WI38 (cell line): ENCODE measurements around the gene PTPRR.

Experiments
- H3K4me3 ChIP-seq: 2 replicates; pipeline ENCODE4 v1.5.1; 2011; ENCODE audit warnings: low read depth, mild to moderate bottlenecking, control low read depth, low read length
- TF ChIP-seq, protein P1 (sequence below): IDR thresholded peaks from 2 replicates; pipeline ENCODE4 v1.5.1; 2012; ENCODE audit warnings: low read depth, mild to moderate bottlenecking, control low read depth, low read length

The PTPRR gene

GRCh38 chr12:70842136-70842535 lies 78.4 kb downstream of the PTPRR start:
- TF ChIP-seq, protein P1, sequence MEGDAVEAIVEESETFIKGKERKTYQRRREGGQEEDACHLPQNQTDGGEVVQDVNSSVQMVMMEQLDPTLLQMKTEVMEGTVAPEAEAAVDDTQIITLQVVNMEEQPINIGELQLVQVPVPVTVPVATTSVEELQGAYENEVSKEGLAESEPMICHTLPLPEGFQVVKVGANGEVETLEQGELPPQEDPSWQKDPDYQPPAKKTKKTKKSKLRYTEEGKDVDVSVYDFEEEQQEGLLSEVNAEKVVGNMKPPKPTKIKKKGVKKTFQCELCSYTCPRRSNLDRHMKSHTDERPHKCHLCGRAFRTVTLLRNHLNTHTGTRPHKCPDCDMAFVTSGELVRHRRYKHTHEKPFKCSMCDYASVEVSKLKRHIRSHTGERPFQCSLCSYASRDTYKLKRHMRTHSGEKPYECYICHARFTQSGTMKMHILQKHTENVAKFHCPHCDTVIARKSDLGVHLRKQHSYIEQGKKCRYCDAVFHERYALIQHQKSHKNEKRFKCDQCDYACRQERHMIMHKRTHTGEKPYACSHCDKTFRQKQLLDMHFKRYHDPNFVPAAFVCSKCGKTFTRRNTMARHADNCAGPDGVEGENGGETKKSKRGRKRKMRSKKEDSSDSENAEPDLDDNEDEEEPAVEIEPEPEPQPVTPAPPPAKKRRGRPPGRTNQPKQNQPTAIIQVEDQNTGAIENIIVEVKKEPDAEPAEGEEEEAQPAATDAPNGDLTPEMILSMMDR: no peak
- no peak overlapping the region for H3K4me3 ChIP-seq

GRCh38 chr12:70840656-70841350 lies 79.7 kb downstream of the PTPRR start:
- TF ChIP-seq, protein P1: no peak
- H3K4me3 ChIP-seq: no peak overlapping the region

GRCh38 chr12:70839544-70839943 lies 81.0 kb downstream of the PTPRR start:
- H3K4me3 ChIP-seq: no peak overlapping the region
- TF ChIP-seq, protein P1: no peak

DNA sequence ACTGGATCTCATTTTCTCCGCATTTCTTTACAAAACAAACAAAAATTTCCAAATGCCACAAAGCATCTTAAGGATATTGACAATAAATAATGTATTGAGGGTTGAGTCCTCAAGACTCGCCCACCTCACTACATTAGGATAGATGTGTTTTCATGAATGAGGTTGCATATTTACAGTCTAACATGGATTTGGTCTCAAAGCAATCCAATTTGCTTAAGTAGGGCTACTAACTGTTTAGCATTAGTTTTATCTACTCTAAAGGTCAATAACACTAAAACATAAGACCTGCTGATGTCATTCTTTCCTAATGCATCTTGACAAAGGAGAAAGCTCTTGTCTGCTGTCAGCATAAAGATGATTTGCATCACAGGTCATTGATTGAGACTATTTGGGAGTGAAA lies 82.4 kb downstream of the PTPRR start:
- no peak overlapping the region for H3K4me3 ChIP-seq
- TF ChIP-seq, protein P1: no peak

GRCh38 chr12:70837026-70837425 lies 83.5 kb downstream of the PTPRR start:
- TF ChIP-seq, protein P1: no peak

GRCh38 chr12:70835948-70836347 lies 84.6 kb downstream of the PTPRR start:
- H3K4me3 ChIP-seq: no peak overlapping the region
- TF ChIP-seq, protein P1: no peak

More at GRCh38 chr12:70837026-70837425, 83.5 kb downstream of the PTPRR start:
- no peak overlapping the region for H3K4me3 ChIP-seq

DNA sequence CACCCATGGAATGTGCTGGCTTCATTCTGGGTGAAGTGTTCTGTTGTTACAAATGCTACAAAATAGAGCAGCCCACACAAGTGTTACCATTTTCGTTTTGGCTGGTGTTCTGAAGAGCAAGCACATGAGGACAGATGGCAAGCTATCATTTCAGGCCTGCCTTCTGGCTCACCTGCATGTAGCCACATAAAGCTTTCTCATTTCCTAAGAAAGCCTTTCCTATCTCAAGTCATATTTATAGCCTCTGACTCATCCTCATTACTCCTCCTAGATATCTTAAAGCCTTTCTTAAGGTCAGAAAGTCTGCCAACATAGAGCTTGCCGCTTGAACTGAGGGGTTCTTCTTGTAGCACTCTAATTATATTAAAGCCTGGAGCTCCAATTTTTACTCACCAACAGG lies 89.0 kb downstream of the PTPRR start:
- no peak overlapping the region for H3K4me3 ChIP-seq
- TF ChIP-seq, protein P1: no peak
